HG02840 (cell line): ENCODE measurements around the gene KIF17.

Source experiments
- ATAC-seq: cut with Tn5 transposase; IDR thresholded peaks from one replicate; pipeline ENCODE4 v1.9.1; 2021; ENCODE audit warnings: mild to moderate bottlenecking, moderate library complexity, moderate number of reproducible peaks; ENCODE audit not compliant: unreplicated experiment, low FRiP score

Gene KIF17

GRCh38 chr1:20633190-20634064 is 84.4 kb downstream of the KIF17 start, which contains the start of gene PINK1:
Gene PINK1 (plus strand): TSS chr1:20633458. CDS start chr1:20633549, 91 bp downstream.
- peak; percentile 59 for ATAC-seq

- no peak for ATAC-seq
Observed at GRCh38 chr1:20632386-20632785, 85.4 kb downstream of the KIF17 start.

- no peak for ATAC-seq
Observed at GRCh38 chr1:20630729-20631128, 87.1 kb downstream of the KIF17 start.

- ATAC-seq: no peak
Observed at GRCh38 chr1:20626524-20626923, 91.3 kb downstream of the KIF17 start.

GRCh38 chr1:20626098-20626427 is 91.7 kb downstream of the KIF17 start:
- ATAC-seq: no peak

GRCh38 chr1:20625176-20626097 is 92.4 kb downstream of the KIF17 start:
- no peak for ATAC-seq

GRCh38 chr1:20624709-20625108 is 93.1 kb downstream of the KIF17 start:
- no peak for ATAC-seq

GRCh38 chr1:20621012-20621411 is 96.8 kb downstream of the KIF17 start:
- no peak for ATAC-seq

- ATAC-seq: no peak
Observed at GRCh38 chr1:20619999-20620398, 97.8 kb downstream of the KIF17 start.

GRCh38 chr1:20618550-20618949 is 99.3 kb downstream of the KIF17 start:
- no peak for ATAC-seq

- no peak for ATAC-seq
Observed at GRCh38 chr1:20616847-20617487, 100.8 kb downstream of the KIF17 start.

GRCh38 chr1:20615946-20616846 is 101.6 kb downstream of the KIF17 start:
- no peak for ATAC-seq

GRCh38 chr1:20614131-20614579 is 103.7 kb downstream of the KIF17 start:
- no peak for ATAC-seq
